HEK293 (cell line): ENCODE results near the gene SRL.
A peak's percentile ranks its signal among the peaks of the same experiment; 100 is the strongest.

Experiments
- BCL11A ChIP-seq: fragments of 450-650 bp; formaldehyde crosslinking; IDR thresholded peaks from 2 replicates; pipeline ENCODE4 v1.5.1; 2016; ENCODE audit warnings: low read depth, missing biosample characterization, missing genetic modification characterization
- MYNN ChIP-seq: fragments of 450-650 bp; formaldehyde crosslinking; IDR thresholded peaks from 2 replicates; pipeline ENCODE4 v1.5.1; 2016; ENCODE audit warnings: missing biosample characterization, missing genetic modification characterization, borderline replicate concordance
- MZF1 ChIP-seq: fragments of 450-650 bp; formaldehyde crosslinking; IDR thresholded peaks from 2 replicates; pipeline ENCODE4 v1.5.1; 2017; ENCODE audit warnings: missing biosample characterization, missing genetic modification characterization, borderline replicate concordance
- PRDM1 ChIP-seq: fragments of 450-650 bp; formaldehyde crosslinking; IDR thresholded peaks from 2 replicates; pipeline ENCODE4; 2016; ENCODE audit warnings: missing biosample characterization, missing genetic modification characterization
- SP7 ChIP-seq: fragments of 450-650 bp; formaldehyde crosslinking; IDR thresholded peaks from 2 replicates; pipeline ENCODE4 v1.5.1; 2016; ENCODE audit warnings: missing biosample characterization, missing genetic modification characterization
- YY2 ChIP-seq: fragments of 450-650 bp; formaldehyde crosslinking; IDR thresholded peaks from 2 replicates; pipeline ENCODE4 v1.5.1; 2016; ENCODE audit warnings: missing biosample characterization, missing genetic modification characterization
- ZFHX2 ChIP-seq: fragments of 450-650 bp; formaldehyde crosslinking; conservative IDR thresholded peaks from 2 replicates; pipeline ENCODE4 v1.5.1; 2016; ENCODE audit warnings: missing biosample characterization, missing genetic modification characterization
- ZFP41 ChIP-seq: fragments of 450-650 bp; formaldehyde crosslinking; IDR thresholded peaks from 2 replicates; pipeline ENCODE4 v1.5.1; 2016; ENCODE audit warnings: missing biosample characterization, missing genetic modification characterization, borderline replicate concordance
- ZNF155 ChIP-seq: fragments of 450-650 bp; formaldehyde crosslinking; IDR thresholded peaks from 2 replicates; pipeline ENCODE4 v1.5.1; 2016; ENCODE audit warnings: missing biosample characterization, missing genetic modification characterization
- ZNF2 ChIP-seq: fragments of 450-650 bp; formaldehyde crosslinking; IDR thresholded peaks from 2 replicates; pipeline ENCODE4 v1.5.1; 2016; ENCODE audit warnings: missing biosample characterization, missing genetic modification characterization
- ZNF23 ChIP-seq: fragments of 450-650 bp; formaldehyde crosslinking; IDR thresholded peaks from 2 replicates; pipeline ENCODE4 v1.5.1; 2016; ENCODE audit warnings: missing biosample characterization, missing genetic modification characterization, borderline replicate concordance
- ZNF266 ChIP-seq: fragments of 450-650 bp; formaldehyde crosslinking; IDR thresholded peaks from 2 replicates; pipeline ENCODE4 v1.5.1; 2016; ENCODE audit warnings: missing biosample characterization, missing genetic modification characterization, low read depth
- ZNF292 ChIP-seq: fragments of 450-650 bp; formaldehyde crosslinking; IDR thresholded peaks from 2 replicates; pipeline ENCODE4 v1.5.1; 2016; ENCODE audit warnings: low read depth, missing biosample characterization, missing genetic modification characterization, borderline replicate concordance
- ZNF335 ChIP-seq: fragments of 450-650 bp; formaldehyde crosslinking; conservative IDR thresholded peaks from 2 replicates; pipeline ENCODE4 v1.5.1; 2016; ENCODE audit warnings: missing biosample characterization, missing genetic modification characterization
- ZNF354C ChIP-seq: fragments of 450-650 bp; formaldehyde crosslinking; IDR thresholded peaks from 2 replicates; pipeline ENCODE4 v1.5.1; 2016; ENCODE audit warnings: missing biosample characterization, missing genetic modification characterization, low read depth, borderline replicate concordance
- ZNF37A ChIP-seq: fragments of 450-650 bp; IDR thresholded peaks from 2 replicates; pipeline ENCODE4 v1.5.1; 2018; ENCODE audit warnings: missing biosample characterization, missing genetic modification characterization
- ZNF514 ChIP-seq: fragments of 450-650 bp; formaldehyde crosslinking; IDR thresholded peaks from 2 replicates; pipeline ENCODE4 v1.5.1; 2016; ENCODE audit warnings: missing biosample characterization, missing genetic modification characterization
- ZNF555 ChIP-seq: fragments of 450-650 bp; formaldehyde crosslinking; conservative IDR thresholded peaks from 2 replicates; pipeline ENCODE4 v1.5.1; 2017; ENCODE audit warnings: missing biosample characterization, mild to moderate bottlenecking, missing genetic modification characterization, inconsistent platforms
- ZNF596 ChIP-seq: fragments of 450-650 bp; IDR thresholded peaks from 2 replicates; pipeline ENCODE4 v1.5.0; 2018; ENCODE audit warnings: missing biosample characterization, mild to moderate bottlenecking, missing genetic modification characterization, moderate library complexity
- ZNF664 ChIP-seq: fragments of 450-650 bp; formaldehyde crosslinking; IDR thresholded peaks from 2 replicates; pipeline ENCODE4 v1.5.1; 2016; ENCODE audit warnings: missing biosample characterization, missing genetic modification characterization
- ZNF701 ChIP-seq: fragments of 450-650 bp; formaldehyde crosslinking; IDR thresholded peaks from 2 replicates; pipeline ENCODE4 v1.5.1; 2016; ENCODE audit warnings: missing biosample characterization, missing genetic modification characterization
- ZSCAN30 ChIP-seq: fragments of 450-650 bp; IDR thresholded peaks from 2 replicates; pipeline ENCODE4 v1.5.1; 2018; ENCODE audit warnings: missing biosample characterization, mild to moderate bottlenecking, missing genetic modification characterization, moderate library complexity
- TF ChIP-seq, protein P1 (sequence below): fragments of 450-650 bp; formaldehyde crosslinking; optimal IDR thresholded peaks from 2 replicates; pipeline ENCODE3; 2016; ENCODE audit warnings: missing biosample characterization, mild to moderate bottlenecking, missing genetic modification characterization
- TF ChIP-seq, protein P2 (sequence below): fragments of 450-650 bp; formaldehyde crosslinking; IDR thresholded peaks from 2 replicates; pipeline ENCODE4 v1.5.1; 2017; ENCODE audit warnings: missing biosample characterization, mild to moderate bottlenecking, missing genetic modification characterization, moderate library complexity
- TF ChIP-seq, protein P3 (sequence below): fragments of 450-650 bp; formaldehyde crosslinking; IDR thresholded peaks from 2 replicates; pipeline ENCODE4 v1.5.1; 2016; ENCODE audit warnings: missing biosample characterization, missing genetic modification characterization
- TF ChIP-seq, protein P4 (sequence below): fragments of 450-650 bp; formaldehyde crosslinking; IDR thresholded peaks from 2 replicates; pipeline ENCODE4 v1.5.1; 2016; ENCODE audit warnings: missing biosample characterization, missing genetic modification characterization
- TF ChIP-seq, protein P5 (sequence below): fragments of 450-650 bp; formaldehyde crosslinking; IDR thresholded peaks from 2 replicates; pipeline ENCODE4 v1.5.1; 2016; ENCODE audit warnings: missing biosample characterization, missing genetic modification characterization, low read depth
- TF ChIP-seq, protein P6 (sequence below): fragments of 450-650 bp; formaldehyde crosslinking; IDR thresholded peaks from 2 replicates; pipeline ENCODE4 v1.5.1; 2016; ENCODE audit warnings: missing biosample characterization, missing genetic modification characterization

SRL gene

DNA sequence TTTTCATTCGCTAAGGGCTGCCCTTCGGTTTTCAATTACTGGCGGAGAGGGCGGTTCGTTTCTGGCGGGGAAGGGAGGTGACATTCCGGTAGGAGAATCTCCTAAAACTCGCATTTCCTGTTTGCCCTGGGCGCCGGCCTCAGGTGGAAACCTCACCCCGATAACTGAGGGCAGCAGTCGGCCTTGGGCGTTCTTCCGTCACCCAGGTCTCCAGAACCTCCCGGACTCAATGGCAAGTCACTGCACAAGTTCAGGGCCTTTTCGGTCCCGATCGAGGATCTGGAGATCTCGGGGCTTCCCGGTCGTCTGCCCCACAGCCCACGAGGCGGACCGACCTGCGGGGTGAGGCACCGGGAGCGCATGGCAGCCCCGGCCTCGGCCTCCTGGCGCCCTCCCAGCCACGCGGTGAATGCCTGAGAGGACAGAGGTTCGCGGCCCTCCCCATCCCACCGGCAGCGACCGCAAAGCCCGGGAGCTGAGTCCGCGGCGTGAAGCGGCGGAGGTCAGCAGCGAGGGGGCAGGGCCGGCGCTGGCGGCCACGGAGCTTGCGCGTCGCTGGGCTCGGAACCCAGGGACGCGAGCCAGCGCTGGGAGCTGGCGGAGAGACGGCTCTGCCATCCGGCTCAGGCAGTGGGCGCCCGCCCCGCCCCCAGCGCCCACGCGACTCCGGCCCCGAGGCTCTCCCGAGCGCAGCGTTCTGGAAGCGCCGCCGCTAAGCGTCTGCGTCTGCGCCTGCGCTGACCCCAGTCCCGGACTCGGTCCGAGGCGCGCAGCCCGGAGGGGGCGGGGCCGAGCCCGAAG lies 58.4 kb downstream of the SRL start (continued):
- TF ChIP-seq MYNN (no peak), ZNF155 (tag by site-specific recombination) (no peak), ZNF354C (tag by site-specific recombination) (no peak), ZNF555 (tag by site-specific recombination) (no peak), ZFP41 (tag by site-specific recombination) (no peak), ZNF23 (tag by site-specific recombination) (no peak), ZNF2 (tag by site-specific recombination) (peak; percentile 64), YY2 (tag by site-specific recombination) (no peak), ZNF664 (tag by site-specific recombination) (no peak), ZNF596 (tag by site-specific recombination) (0 out of 2 replicates have a peak, but pooled peaks have one; percentile 10), ZSCAN30 (tag by site-specific recombination) (peak; percentile 84), ZNF514 (no peak), SP7 (tag by site-specific recombination) (peak; percentile 51; the same call in 1 of the 2 replicates), BCL11A (tag by site-specific recombination) (no peak), ZNF37A (tag by site-specific recombination) (no peak), PRDM1 (tag by site-specific recombination) (no peak), ZNF335 (tag by site-specific recombination) (peak; percentile 77), ZFHX2 (tag by site-specific recombination) (peak; percentile 94), ZNF266 (tag by site-specific recombination) (no peak), ZNF292 (no peak), MZF1 (tag by site-specific recombination) (no peak), ZNF701 (tag by site-specific recombination) (no peak)
- TF ChIP-seq, protein P1, sequence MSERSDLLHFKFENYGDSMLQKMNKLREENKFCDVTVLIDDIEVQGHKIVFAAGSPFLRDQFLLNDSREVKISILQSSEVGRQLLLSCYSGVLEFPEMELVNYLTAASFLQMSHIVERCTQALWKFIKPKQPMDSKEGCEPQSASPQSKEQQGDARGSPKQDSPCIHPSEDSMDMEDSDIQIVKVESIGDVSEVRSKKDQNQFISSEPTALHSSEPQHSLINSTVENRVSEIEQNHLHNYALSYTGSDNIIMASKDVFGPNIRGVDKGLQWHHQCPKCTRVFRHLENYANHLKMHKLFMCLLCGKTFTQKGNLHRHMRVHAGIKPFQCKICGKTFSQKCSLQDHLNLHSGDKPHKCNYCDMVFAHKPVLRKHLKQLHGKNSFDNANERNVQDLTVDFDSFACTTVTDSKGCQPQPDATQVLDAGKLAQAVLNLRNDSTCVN (tag by site-specific recombination) = peak; percentile 94
- TF ChIP-seq, protein P2, sequence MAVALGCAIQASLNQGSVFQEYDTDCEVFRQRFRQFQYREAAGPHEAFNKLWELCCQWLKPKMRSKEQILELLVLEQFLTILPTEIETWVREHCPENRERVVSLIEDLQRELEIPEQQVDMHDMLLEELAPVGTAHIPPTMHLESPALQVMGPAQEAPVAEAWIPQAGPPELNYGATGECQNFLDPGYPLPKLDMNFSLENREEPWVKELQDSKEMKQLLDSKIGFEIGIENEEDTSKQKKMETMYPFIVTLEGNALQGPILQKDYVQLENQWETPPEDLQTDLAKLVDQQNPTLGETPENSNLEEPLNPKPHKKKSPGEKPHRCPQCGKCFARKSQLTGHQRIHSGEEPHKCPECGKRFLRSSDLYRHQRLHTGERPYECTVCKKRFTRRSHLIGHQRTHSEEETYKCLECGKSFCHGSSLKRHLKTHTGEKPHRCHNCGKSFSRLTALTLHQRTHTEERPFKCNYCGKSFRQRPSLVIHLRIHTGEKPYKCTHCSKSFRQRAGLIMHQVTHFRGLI (tag by site-specific recombination) = no peak
- TF ChIP-seq, protein P3, sequence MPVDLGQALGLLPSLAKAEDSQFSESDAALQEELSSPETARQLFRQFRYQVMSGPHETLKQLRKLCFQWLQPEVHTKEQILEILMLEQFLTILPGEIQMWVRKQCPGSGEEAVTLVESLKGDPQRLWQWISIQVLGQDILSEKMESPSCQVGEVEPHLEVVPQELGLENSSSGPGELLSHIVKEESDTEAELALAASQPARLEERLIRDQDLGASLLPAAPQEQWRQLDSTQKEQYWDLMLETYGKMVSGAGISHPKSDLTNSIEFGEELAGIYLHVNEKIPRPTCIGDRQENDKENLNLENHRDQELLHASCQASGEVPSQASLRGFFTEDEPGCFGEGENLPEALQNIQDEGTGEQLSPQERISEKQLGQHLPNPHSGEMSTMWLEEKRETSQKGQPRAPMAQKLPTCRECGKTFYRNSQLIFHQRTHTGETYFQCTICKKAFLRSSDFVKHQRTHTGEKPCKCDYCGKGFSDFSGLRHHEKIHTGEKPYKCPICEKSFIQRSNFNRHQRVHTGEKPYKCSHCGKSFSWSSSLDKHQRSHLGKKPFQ = no peak
- TF ChIP-seq, protein P4, sequence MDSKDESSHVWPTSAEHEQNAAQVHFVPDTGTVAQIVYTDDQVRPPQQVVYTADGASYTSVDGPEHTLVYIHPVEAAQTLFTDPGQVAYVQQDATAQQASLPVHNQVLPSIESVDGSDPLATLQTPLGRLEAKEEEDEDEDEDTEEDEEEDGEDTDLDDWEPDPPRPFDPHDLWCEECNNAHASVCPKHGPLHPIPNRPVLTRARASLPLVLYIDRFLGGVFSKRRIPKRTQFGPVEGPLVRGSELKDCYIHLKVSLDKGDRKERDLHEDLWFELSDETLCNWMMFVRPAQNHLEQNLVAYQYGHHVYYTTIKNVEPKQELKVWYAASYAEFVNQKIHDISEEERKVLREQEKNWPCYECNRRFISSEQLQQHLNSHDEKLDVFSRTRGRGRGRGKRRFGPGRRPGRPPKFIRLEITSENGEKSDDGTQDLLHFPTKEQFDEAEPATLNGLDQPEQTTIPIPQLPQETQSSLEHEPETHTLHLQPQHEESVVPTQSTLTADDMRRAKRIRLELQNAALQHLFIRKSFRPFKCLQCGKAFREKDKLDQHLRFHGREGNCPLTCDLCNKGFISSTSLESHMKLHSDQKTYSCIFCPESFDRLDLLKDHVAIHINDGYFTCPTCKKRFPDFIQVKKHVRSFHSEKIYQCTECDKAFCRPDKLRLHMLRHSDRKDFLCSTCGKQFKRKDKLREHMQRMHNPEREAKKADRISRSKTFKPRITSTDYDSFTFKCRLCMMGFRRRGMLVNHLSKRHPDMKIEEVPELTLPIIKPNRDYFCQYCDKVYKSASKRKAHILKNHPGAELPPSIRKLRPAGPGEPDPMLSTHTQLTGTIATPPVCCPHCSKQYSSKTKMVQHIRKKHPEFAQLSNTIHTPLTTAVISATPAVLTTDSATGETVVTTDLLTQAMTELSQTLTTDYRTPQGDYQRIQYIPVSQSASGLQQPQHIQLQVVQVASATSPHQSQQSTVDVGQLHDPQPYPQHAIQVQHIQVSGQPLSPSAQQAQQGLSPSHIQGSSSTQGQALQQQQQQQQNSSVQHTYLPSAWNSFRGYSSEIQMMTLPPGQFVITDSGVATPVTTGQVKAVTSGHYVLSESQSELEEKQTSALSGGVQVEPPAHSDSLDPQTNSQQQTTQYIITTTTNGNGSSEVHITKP (tag by site-specific recombination) = 0 out of 2 replicates have a peak, but pooled peaks have one; percentile 20
- TF ChIP-seq, protein P5, sequence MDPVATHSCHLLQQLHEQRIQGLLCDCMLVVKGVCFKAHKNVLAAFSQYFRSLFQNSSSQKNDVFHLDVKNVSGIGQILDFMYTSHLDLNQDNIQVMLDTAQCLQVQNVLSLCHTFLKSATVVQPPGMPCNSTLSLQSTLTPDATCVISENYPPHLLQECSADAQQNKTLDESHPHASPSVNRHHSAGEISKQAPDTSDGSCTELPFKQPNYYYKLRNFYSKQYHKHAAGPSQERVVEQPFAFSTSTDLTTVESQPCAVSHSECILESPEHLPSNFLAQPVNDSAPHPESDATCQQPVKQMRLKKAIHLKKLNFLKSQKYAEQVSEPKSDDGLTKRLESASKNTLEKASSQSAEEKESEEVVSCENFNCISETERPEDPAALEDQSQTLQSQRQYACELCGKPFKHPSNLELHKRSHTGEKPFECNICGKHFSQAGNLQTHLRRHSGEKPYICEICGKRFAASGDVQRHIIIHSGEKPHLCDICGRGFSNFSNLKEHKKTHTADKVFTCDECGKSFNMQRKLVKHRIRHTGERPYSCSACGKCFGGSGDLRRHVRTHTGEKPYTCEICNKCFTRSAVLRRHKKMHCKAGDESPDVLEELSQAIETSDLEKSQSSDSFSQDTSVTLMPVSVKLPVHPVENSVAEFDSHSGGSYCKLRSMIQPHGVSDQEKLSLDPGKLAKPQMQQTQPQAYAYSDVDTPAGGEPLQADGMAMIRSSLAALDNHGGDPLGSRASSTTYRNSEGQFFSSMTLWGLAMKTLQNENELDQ (tag by site-specific recombination) = no peak
- TF ChIP-seq, protein P6, sequence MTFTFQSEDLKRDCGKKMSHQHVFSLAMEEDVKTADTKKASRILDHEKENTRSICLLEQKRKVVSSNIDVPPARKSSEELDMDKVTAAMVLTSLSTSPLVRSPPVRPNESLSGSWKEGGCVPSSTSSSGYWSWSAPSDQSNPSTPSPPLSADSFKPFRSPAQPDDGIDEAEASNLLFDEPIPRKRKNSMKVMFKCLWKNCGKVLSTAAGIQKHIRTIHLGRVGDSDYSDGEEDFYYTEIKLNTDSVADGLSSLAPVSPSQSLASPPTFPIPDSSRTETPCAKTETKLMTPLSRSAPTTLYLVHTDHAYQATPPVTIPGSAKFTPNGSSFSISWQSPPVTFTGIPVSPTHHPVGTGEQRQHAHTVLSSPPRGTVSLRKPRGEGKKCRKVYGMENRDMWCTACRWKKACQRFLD (tag by site-specific recombination) = no peak
